Measurements from ENCODE around the gene ANKRD11. TPM values are rescaled to one million over a fixed set of nuclear protein-coding genes. Genes with fewer than 3 reads are reported as not detected.

The ANKRD11 gene
- total RNA-seq, 1 experiment from 2014 or later: 48.0 TPM

- DNase-seq (ENCODE audit: low read depth in 1 of 2, low spot score in 2 of 2): no peak
- H3K9me3 ChIP-seq (replicated peaks): no peaks in the 10 kb centered on the region
- no peaks in the 10 kb centered on the region for H3K27me3 ChIP-seq (replicated peaks)
- no peak overlapping the region for H3K4me3 ChIP-seq
- peaks cover 26% of the 10 kb centered on the region for H3K36me3 ChIP-seq
- H3K4me1 ChIP-seq (replicated peaks): no peaks in the 10 kb centered on the region
- no peak overlapping the region for H3K27ac ChIP-seq
Measured at GRCh38 chr16:89352091-89352681, 138.2 kb downstream of the ANKRD11 start.

- H3K9me3 ChIP-seq (replicated peaks): no peaks in the 10 kb centered on the region
- H3K4me1 ChIP-seq (replicated peaks): no peaks in the 10 kb centered on the region
- DNase-seq (ENCODE audit: low read depth in 1 of 2, low spot score in 2 of 2): no peak
- no peak overlapping the region for H3K27ac ChIP-seq
- H3K27me3 ChIP-seq (replicated peaks): no peaks in the 10 kb centered on the region
- H3K36me3 ChIP-seq: peaks cover 22% of the 10 kb centered on the region
- H3K4me3 ChIP-seq: no peak overlapping the region
Measured at GRCh38 chr16:89351645-89352044, 138.7 kb downstream of the ANKRD11 start.

GRCh38 chr16:89350701-89351380, 139.5 kb downstream of the ANKRD11 start:
- Histone ChIP-seq H3K27ac (no peak overlapping the region), H3K9me3 (replicated peaks) (no peaks in the 10 kb centered on the region), H3K27me3 (replicated peaks) (no peaks in the 10 kb centered on the region), H3K4me1 (replicated peaks) (no peaks in the 10 kb centered on the region), H3K4me3 (no peak overlapping the region), H3K36me3 (peaks cover 20% of the 10 kb centered on the region)
- DNase-seq (ENCODE audit: low read depth in 1 of 2, low spot score in 2 of 2): no peak

- Histone ChIP-seq H3K36me3 (peaks cover 15% of the 10 kb centered on the region), H3K4me1 (replicated peaks) (no peaks in the 10 kb centered on the region), H3K27me3 (replicated peaks) (no peaks in the 10 kb centered on the region), H3K27ac (no peak overlapping the region), H3K4me3 (no peak overlapping the region), H3K9me3 (replicated peaks) (no peaks in the 10 kb centered on the region)
- DNase-seq (ENCODE audit: low read depth in 1 of 2, low spot score in 2 of 2): no peak
Measured at GRCh38 chr16:89349947-89350633, 140.3 kb downstream of the ANKRD11 start.

- Histone ChIP-seq H3K4me3 (no peak overlapping the region), H3K4me1 (replicated peaks) (peaks cover 4% of the 10 kb centered on the region; the same call in 1 of the 2 replicates), H3K36me3 (peaks cover 23% of the 10 kb centered on the region), H3K27ac (no peak overlapping the region), H3K27me3 (replicated peaks) (no peaks in the 10 kb centered on the region), H3K9me3 (replicated peaks) (no peaks in the 10 kb centered on the region)
- DNase-seq (ENCODE audit: low read depth in 1 of 2, low spot score in 2 of 2): no peak
Measured at GRCh38 chr16:89347807-89348206, 142.6 kb downstream of the ANKRD11 start.

GRCh38 chr16:89346869-89347268, 143.5 kb downstream of the ANKRD11 start:
- H3K27ac ChIP-seq: no peak overlapping the region
- peaks cover 18% of the 10 kb centered on the region for H3K36me3 ChIP-seq
- no peaks in the 10 kb centered on the region for H3K27me3 ChIP-seq (replicated peaks)
- no peaks in the 10 kb centered on the region for H3K9me3 ChIP-seq (replicated peaks)
- DNase-seq (ENCODE audit: low read depth in 1 of 2, low spot score in 2 of 2): no peak
- H3K4me1 ChIP-seq (replicated peaks): peaks cover 4% of the 10 kb centered on the region; the same call in 1 of the 2 replicates
- H3K4me3 ChIP-seq: no peak overlapping the region

- no peak overlapping the region for H3K27ac ChIP-seq
- no peak for DNase-seq (ENCODE audit: low read depth in 1 of 2, low spot score in 2 of 2)
Measured at GRCh38 chr16:89345642-89346150, 144.7 kb downstream of the ANKRD11 start.

GRCh38 chr16:89344846-89345611, 145.3 kb downstream of the ANKRD11 start:
- Histone ChIP-seq H3K9me3 (replicated peaks) (no peaks in the 10 kb centered on the region), H3K4me1 (replicated peaks) (peaks cover 4% of the 10 kb centered on the region; the same call in 1 of the 2 replicates), H3K4me3 (no peak overlapping the region), H3K27ac (no peak overlapping the region), H3K36me3 (peaks cover 13% of the 10 kb centered on the region), H3K27me3 (replicated peaks) (no peaks in the 10 kb centered on the region)
- DNase-seq (ENCODE audit: low read depth in 1 of 2, low spot score in 2 of 2): no peak

More at GRCh38 chr16:89345642-89346150, 144.7 kb downstream of the ANKRD11 start:
- no peaks in the 10 kb centered on the region for H3K9me3 ChIP-seq (replicated peaks)
- peaks cover 16% of the 10 kb centered on the region for H3K36me3 ChIP-seq
- H3K27me3 ChIP-seq (replicated peaks): no peaks in the 10 kb centered on the region
- H3K4me3 ChIP-seq: no peak overlapping the region
- H3K4me1 ChIP-seq (replicated peaks): peaks cover 4% of the 10 kb centered on the region; the same call in 1 of the 2 replicates

GRCh38 chr16:89344458-89344834, 145.9 kb downstream of the ANKRD11 start:
- H3K4me1 ChIP-seq (replicated peaks): peaks cover 4% of the 10 kb centered on the region; the same call in 1 of the 2 replicates
- H3K9me3 ChIP-seq (replicated peaks): no peaks in the 10 kb centered on the region
- no peak for DNase-seq (ENCODE audit: low read depth in 1 of 2, low spot score in 2 of 2)
- H3K4me3 ChIP-seq: no peak overlapping the region
- no peaks in the 10 kb centered on the region for H3K27me3 ChIP-seq (replicated peaks)
- no peak overlapping the region for H3K27ac ChIP-seq
- peaks cover 13% of the 10 kb centered on the region for H3K36me3 ChIP-seq

GRCh38 chr16:89343501-89344457, 146.6 kb downstream of the ANKRD11 start:
- no peaks in the 10 kb centered on the region for H3K27me3 ChIP-seq (replicated peaks)
- H3K4me3 ChIP-seq: no peak overlapping the region
- H3K36me3 ChIP-seq: peaks cover 13% of the 10 kb centered on the region
- H3K4me1 ChIP-seq (replicated peaks): peaks cover 4% of the 10 kb centered on the region; the same call in 1 of the 2 replicates
- DNase-seq (ENCODE audit: low read depth in 1 of 2, low spot score in 2 of 2): no peak
- H3K9me3 ChIP-seq (replicated peaks): no peaks in the 10 kb centered on the region
- H3K27ac ChIP-seq: no peak overlapping the region

GRCh38 chr16:89341697-89342694, 148.4 kb downstream of the ANKRD11 start:
- Histone ChIP-seq H3K36me3 (peaks cover 8% of the 10 kb centered on the region; the same call in 1 of the 2 replicates), H3K4me1 (replicated peaks) (peaks cover 4% of the 10 kb centered on the region; the same call in 1 of the 2 replicates), H3K4me3 (no peak overlapping the region), H3K27ac (no peak overlapping the region), H3K27me3 (replicated peaks) (no peaks in the 10 kb centered on the region), H3K9me3 (replicated peaks) (no peaks in the 10 kb centered on the region)
- DNase-seq (ENCODE audit: low read depth in 1 of 2, low spot score in 2 of 2): no peak

Data from SJSA1 (cell line).